ENCODE measurements around the gene KIAA1671. TPM values are rescaled to one million over a fixed set of nuclear protein-coding genes. Genes with fewer than 3 reads are reported as not detected.

Gene KIAA1671
- total RNA-seq, 2 experiments from 2014 or later, result 6.5 to 6.8 TPM

GRCh38 chr22:25216230-25216629, 263.7 kb downstream of the KIAA1671 start:
- H3K27ac Mint-ChIP-seq, result no peak overlapping the region
- H3K27me3 Mint-ChIP-seq, result peaks cover 15% of the 10 kb centered on the region
- intact Hi-C loops (cut with micrococcal nuclease), result no loop called here
- no peaks in the 10 kb centered on the region for H3K9me3 Mint-ChIP-seq
- no peak for TF ChIP-seq CTCF (IDR thresholded peaks at IDR 0.05)
- DNase-seq (no peak), ATAC-seq (no peak)
- ChIA-PET POLR2A (interaction anchor here (0.8 kb wide), 1 partner anchor 23 kb away, joined by 3 read pairs; no protein-coding TSS in a partner anchor), CTCF (interaction anchor here (1.3 to 1.4 kb wide), 2 partner anchors 14 to 278 kb away, joined by 3 to 8 read pairs; no protein-coding TSS in a partner anchor)
- no peaks in the 10 kb centered on the region for H3K36me3 Mint-ChIP-seq (ENCODE audit: low read depth)
- H3K4me3 Mint-ChIP-seq, result no peak overlapping the region
- no peaks in the 10 kb centered on the region for H3K4me1 Mint-ChIP-seq (ENCODE audit: low read depth)

DNA sequence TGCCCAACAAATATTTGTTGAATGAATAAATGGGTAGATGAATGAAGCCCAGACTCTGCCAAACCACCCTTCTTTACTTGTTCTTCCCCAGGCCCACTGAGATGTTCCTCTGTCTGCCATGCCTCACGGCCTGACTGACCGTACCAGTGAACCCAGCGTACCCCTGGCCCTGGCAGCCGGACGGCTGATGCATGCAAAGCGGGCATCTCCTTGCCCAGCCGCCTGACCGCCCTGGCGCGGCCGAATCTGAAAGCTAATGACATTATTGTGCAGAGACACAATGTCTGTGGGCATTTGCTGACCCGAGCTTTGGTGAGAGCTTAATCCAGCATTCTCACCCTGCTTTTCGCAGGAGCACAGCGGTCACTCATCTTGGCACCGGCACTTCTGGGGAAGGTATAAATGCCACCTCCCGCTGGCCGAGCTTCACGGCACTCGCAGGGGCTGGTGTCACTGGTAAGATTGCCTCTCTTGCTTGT, 266.7 kb downstream of the KIAA1671 start, which contains the start of gene CRYBB2:
Gene CRYBB2 (plus strand): TSS at position 429 of the 479 bp plus-strand sequence. CDS start 1,791 bp downstream, outside the sequence.
- ChIA-PET POLR2A (no interaction called here), CTCF (interaction anchor here (2.1 kb wide), 1 partner anchor 17 kb away, joined by 9 read pairs; no protein-coding TSS in a partner anchor)
- no peaks in the 10 kb centered on the region for H3K4me1 Mint-ChIP-seq (ENCODE audit: low read depth)
- H3K27ac Mint-ChIP-seq, result no peak within 1 kb of the TSS
- no peaks in the 10 kb centered on the region for H3K9me3 Mint-ChIP-seq
- intact Hi-C loops (cut with micrococcal nuclease), result no loop called here
- TF ChIP-seq CTCF (IDR thresholded peaks at IDR 0.05), result no peak
- no peak for DNase-seq
- no peak for ATAC-seq
- H3K4me3 Mint-ChIP-seq, result no peak within 1 kb of the TSS
- H3K36me3 Mint-ChIP-seq (ENCODE audit: low read depth), result no peaks in the 10 kb centered on the region
- peaks cover 8% of the 10 kb centered on the region for H3K27me3 Mint-ChIP-seq

DNA sequence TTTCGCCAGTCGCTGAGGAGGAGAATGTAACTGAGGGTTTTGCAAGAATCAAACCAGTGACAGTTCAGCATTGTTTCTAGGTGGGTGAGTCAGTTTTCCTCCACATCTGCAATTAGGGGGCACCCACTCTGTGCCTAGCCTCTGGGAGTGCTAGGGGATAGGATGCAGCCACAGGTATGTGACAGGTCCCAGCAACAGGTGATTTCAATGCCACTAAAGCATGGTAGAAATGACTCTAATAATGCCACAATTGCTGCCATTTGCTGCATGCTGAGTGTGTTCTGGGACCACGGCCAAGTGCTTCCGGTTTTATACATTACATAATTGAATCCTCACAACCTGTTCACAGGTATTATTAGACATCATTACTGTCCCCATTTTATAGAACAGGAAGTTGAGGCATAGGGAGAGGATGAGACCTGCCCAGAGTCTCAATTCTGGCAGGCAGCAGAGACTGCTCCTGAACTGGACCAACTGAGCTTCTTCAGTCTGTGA, 267.5 kb downstream of the KIAA1671 start:
- ATAC-seq (no peak), DNase-seq (no peak)
- Mint-ChIP-seq H3K4me3 (no peak overlapping the region), H3K27me3 (peaks cover 8% of the 10 kb centered on the region), H3K9me3 (no peaks in the 10 kb centered on the region), H3K36me3 (ENCODE audit: low read depth) (no peaks in the 10 kb centered on the region), H3K4me1 (ENCODE audit: low read depth) (no peaks in the 10 kb centered on the region), H3K27ac (no peak overlapping the region)
- POLR2A ChIA-PET, result no interaction called here
- CTCF ChIA-PET, result no interaction called here
- intact Hi-C loops (cut with micrococcal nuclease), result no loop called here
- TF ChIP-seq CTCF (IDR thresholded peaks at IDR 0.05), result no peak

DNA sequence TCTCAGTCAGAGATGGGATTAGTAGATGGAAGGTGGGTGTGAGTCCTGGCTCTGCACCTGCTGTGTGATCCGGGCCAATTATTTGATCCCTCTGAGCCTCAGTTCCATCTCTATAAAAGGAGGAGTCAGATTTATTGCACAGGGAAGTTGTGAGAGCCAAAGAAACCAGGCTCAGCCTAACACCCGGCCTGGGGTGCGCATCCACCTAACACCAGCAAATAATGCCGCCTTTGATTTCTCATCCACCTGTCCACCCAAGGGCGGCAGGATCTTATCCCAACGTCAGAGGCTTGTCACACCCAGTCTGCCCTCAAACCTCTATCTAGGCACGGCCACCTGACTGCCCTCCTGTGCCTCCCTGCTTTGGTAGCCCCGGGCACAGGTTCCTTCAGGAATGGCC, 269.3 kb downstream of the KIAA1671 start:
- Mint-ChIP-seq H3K4me3 (no peak overlapping the region), H3K9me3 (no peaks in the 10 kb centered on the region), H3K27ac (no peak overlapping the region), H3K36me3 (ENCODE audit: low read depth) (no peaks in the 10 kb centered on the region), H3K27me3 (peaks cover 6% of the 10 kb centered on the region), H3K4me1 (ENCODE audit: low read depth) (no peaks in the 10 kb centered on the region)
- no peak for DNase-seq
- ChIA-PET POLR2A (no interaction called here), CTCF (no interaction called here)
- intact Hi-C loops (cut with micrococcal nuclease), result no loop called here
- ATAC-seq, result no peak
- no peak for TF ChIP-seq CTCF (IDR thresholded peaks at IDR 0.05)

DNA sequence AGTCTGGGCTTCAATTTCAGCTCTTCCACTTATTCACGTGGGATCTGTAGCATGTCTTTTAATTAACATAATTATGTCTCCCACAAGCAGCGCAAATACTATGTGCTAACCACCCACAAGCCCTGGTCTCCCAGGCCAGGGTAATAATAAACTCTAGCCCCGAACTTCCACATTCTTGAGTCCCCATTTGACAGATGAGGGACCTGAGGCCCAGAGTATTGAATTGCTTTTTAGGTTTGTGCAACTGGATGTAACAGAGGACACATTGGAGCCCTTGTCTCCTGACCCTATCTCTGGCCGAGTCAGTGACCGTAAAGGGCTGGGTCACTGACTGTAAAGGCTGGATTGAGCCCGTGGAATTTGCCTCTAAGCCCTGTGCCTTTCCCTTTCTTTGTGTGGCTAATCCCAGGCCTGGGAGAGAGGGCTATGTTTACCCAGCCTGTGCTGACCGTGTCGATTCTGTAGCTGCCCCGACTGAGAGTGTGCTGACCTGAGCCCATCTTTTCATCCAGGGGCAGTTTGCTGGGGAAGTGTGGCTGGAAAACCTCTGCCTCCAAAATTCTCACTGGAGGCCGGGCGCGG, 270.8 kb downstream of the KIAA1671 start:
- DNase-seq, result no peak
- no peaks in the 10 kb centered on the region for H3K9me3 Mint-ChIP-seq
- H3K27me3 Mint-ChIP-seq, result peaks cover 3% of the 10 kb centered on the region
- no peak overlapping the region for H3K27ac Mint-ChIP-seq
- TF ChIP-seq CTCF (IDR thresholded peaks at IDR 0.05), result no peak
- H3K4me3 Mint-ChIP-seq, result no peak overlapping the region
- H3K4me1 Mint-ChIP-seq (ENCODE audit: low read depth), result no peaks in the 10 kb centered on the region
- intact Hi-C loops (cut with micrococcal nuclease), result no loop called here
- POLR2A ChIA-PET, result no interaction called here
- no peak for ATAC-seq
- H3K36me3 Mint-ChIP-seq (ENCODE audit: low read depth), result no peaks in the 10 kb centered on the region
- CTCF ChIA-PET, result interaction anchor here (1.0 kb wide), 1 partner anchor 12 kb away, joined by 3 read pairs; no protein-coding TSS in a partner anchor
